Neural cell (in vitro differentiated cells): ENCODE measurements around the gene PLCD1. TPM values are rescaled to one million over a fixed set of nuclear protein-coding genes. Genes with fewer than 3 reads are reported as not detected.

Experiments used
- H2AFZ ChIP-seq: fragments of 200-600, 300-800 bp; sonication (generic), shearing (Covaris generic); 2 replicates; pipeline ENCODE4 v1.6.0; 2014; ENCODE audit warnings: low read depth, mild to moderate bottlenecking, antibody characterized with exemption, low read length, moderate library complexity
- H3F3A ChIP-seq: fragments of 200-600 bp; shearing (Covaris generic); 2 replicates; pipeline ENCODE4 v1.6.1; 2016; ENCODE audit warnings: mild to moderate bottlenecking, moderate library complexity, mixed read lengths, antibody characterized with exemption, low read length; ENCODE audit not compliant: insufficient read depth, poor library complexity, severe bottlenecking
- H3K27ac ChIP-seq: fragments of 200-600, 300-800 bp; sonication (generic), shearing (Covaris generic); 2 replicates; pipeline ENCODE4 v1.5.1; 2014; ENCODE audit warnings: mild to moderate bottlenecking, low read length, moderate library complexity
- H3K27me3 ChIP-seq: fragments of 300-800, 200-600 bp; sonication (generic), shearing (Covaris generic); 2 replicates; pipeline ENCODE4 v1.6.0; 2014; ENCODE audit warnings: mild to moderate bottlenecking, low read depth, low read length, moderate library complexity; ENCODE audit not compliant: insufficient read depth
- H3K36me3 ChIP-seq: fragments of 300-800, 200-600 bp; sonication (generic), shearing (Covaris generic); 2 replicates; pipeline ENCODE4 v1.5.1; 2014; ENCODE audit warnings: mild to moderate bottlenecking, antibody characterized with exemption, low read length, moderate library complexity; ENCODE audit not compliant: insufficient read depth
- H3K4me2 ChIP-seq: fragments of 300-800, 200-600 bp; sonication (generic), shearing (Covaris generic); 2 replicates; pipeline ENCODE4 v1.6.0; 2014; ENCODE audit warnings: mild to moderate bottlenecking, low read length
- H3K4me3 ChIP-seq: fragments of 300-800, 200-600 bp; sonication (generic), shearing (Covaris generic); 2 replicates; pipeline ENCODE4 v1.5.1; 2014; ENCODE audit warnings: mild to moderate bottlenecking, low read length, moderate library complexity
- H3K79me2 ChIP-seq: fragments of 200-600 bp; shearing (Covaris generic); replicated peaks from 2 replicates; pipeline ENCODE4 v1.6.0; 2014; ENCODE audit warnings: mild to moderate bottlenecking, low read length, moderate library complexity; ENCODE audit not compliant: insufficient read depth
- H3K9ac ChIP-seq: fragments of 300-800, 200-600 bp; sonication (generic), shearing (Covaris generic); 2 replicates; pipeline ENCODE4 v1.6.1; 2016; ENCODE audit warnings: mild to moderate bottlenecking, low read length, mixed read lengths
- H3K9me2 ChIP-seq: fragments of 200-600 bp; shearing (Covaris generic); 2 replicates; pipeline ENCODE4 v1.6.1; 2016; ENCODE audit warnings: mild to moderate bottlenecking, low read length, mixed read lengths; ENCODE audit not compliant: insufficient read depth
- H3K9me3 ChIP-seq: fragments of 200-600, 300-800 bp; sonication (generic), shearing (Covaris generic); 2 replicates; pipeline ENCODE4 v1.6.1; 2016; ENCODE audit warnings: mild to moderate bottlenecking, mixed run types, low read length, moderate library complexity, mixed read lengths
- H4K20me1 ChIP-seq: fragments of 200-600 bp; shearing (Covaris generic); 2 replicates; pipeline ENCODE4 v1.6.1; 2016; ENCODE audit warnings: mild to moderate bottlenecking, mixed run types; ENCODE audit not compliant: insufficient read depth
- CTCF ChIP-seq: fragments of 450-650 bp; IDR thresholded peaks from 2 replicates; pipeline ENCODE4 v1.5.1; 2014; ENCODE audit warnings: antibody characterized with exemption, mild to moderate bottlenecking, moderate library complexity; ENCODE audit not compliant: poor library complexity, severe bottlenecking
- EP300 ChIP-seq: fragments of 450-650 bp; conservative IDR thresholded peaks from 2 replicates; pipeline ENCODE4 v1.6.1; 2014; ENCODE audit warnings: antibody characterized with exemption, mild to moderate bottlenecking, moderate library complexity; ENCODE audit not compliant: poor library complexity, severe bottlenecking
- EZH2 ChIP-seq: fragments of 200-600, 300-800 bp; shearing (Covaris generic), sonication (generic); IDR thresholded peaks from 2 replicates; pipeline ENCODE4 v1.6.1; 2014; ENCODE audit warnings: antibody characterized with exemption, low read length, borderline replicate concordance, mild to moderate bottlenecking; ENCODE audit not compliant: insufficient read depth, poor library complexity, severe bottlenecking
- POLR2AphosphoS5 ChIP-seq: IDR thresholded peaks from 2 replicates; pipeline ENCODE4 v1.6.1; 2012
- RAD21 ChIP-seq: fragments of 450-650 bp; conservative IDR thresholded peaks from 2 replicates; pipeline ENCODE4 v1.6.1; 2014; ENCODE audit warnings: antibody characterized with exemption, mild to moderate bottlenecking, moderate library complexity
- REST ChIP-seq: IDR thresholded peaks from 2 replicates; pipeline ENCODE4 v1.6.1; 2012; ENCODE audit warnings: borderline replicate concordance
- SMC3 ChIP-seq: fragments of 450-650 bp; conservative IDR thresholded peaks from 2 replicates; pipeline ENCODE4 v1.6.1; 2014; ENCODE audit warnings: antibody characterized with exemption, mild to moderate bottlenecking, moderate library complexity; ENCODE audit not compliant: poor library complexity
- TAF1 ChIP-seq: IDR thresholded peaks from 2 replicates; pipeline ENCODE4 v1.6.1; 2012; ENCODE audit warnings: low read depth
- polyA plus RNA-seq: library from polyadenylated mRNA; depleted of rRNA; stranded (reverse); fragments of >200 nt; gene quantifications from 2 replicates; pipeline ENCODE4 v1.2.3, GENCODE V29; 2014

PLCD1 gene
- polyA plus RNA-seq, 1 donor from 2014 or later: 4.6 TPM

GRCh38 chr3:37990527-37990926 lies 38.9 kb downstream of the PLCD1 start, which contains the start of gene VILL:
Gene VILL (plus strand): TSS chr3:37990786. CDS start chr3:37993673, 2,887 bp downstream.
- H3K27me3 ChIP-seq: no peaks in the 10 kb centered on the region
- no peak within 1 kb of the TSS for H2AFZ ChIP-seq
- H3K36me3 ChIP-seq: no peaks in the 10 kb centered on the region
- no peak within 1 kb of the TSS for H3K4me2 ChIP-seq
- no peak for TF ChIP-seq CTCF
- TF ChIP-seq SMC3: no peak
- H3K79me2 ChIP-seq: no peaks in the 10 kb centered on the region
- no peaks in the 10 kb centered on the region for H4K20me1 ChIP-seq
- no peaks in the 10 kb centered on the region for H3F3A ChIP-seq
- no peak within 1 kb of the TSS for H3K4me3 ChIP-seq
- no peaks in the 10 kb centered on the region for H3K9me3 ChIP-seq
- H3K9me2 ChIP-seq: no peaks in the 10 kb centered on the region
- H3K27ac ChIP-seq: no peak within 1 kb of the TSS
- H3K9ac ChIP-seq: no peak within 1 kb of the TSS

- TF ChIP-seq EZH2 (no peak), EP300 (no peak), RAD21 (no peak), POLR2AphosphoS5 (no peak), TAF1 (no peak), SMC3 (no peak), CTCF (no peak), REST (no peak)
- no peaks in the 10 kb centered on the region for H3K9me2 ChIP-seq
- no peak overlapping the region for H3K4me2 ChIP-seq
- H3K27me3 ChIP-seq: no peaks in the 10 kb centered on the region
- no peak overlapping the region for H3K9ac ChIP-seq
- H3F3A ChIP-seq: no peaks in the 10 kb centered on the region
- no peak overlapping the region for H3K4me3 ChIP-seq
- no peak overlapping the region for H2AFZ ChIP-seq
- no peaks in the 10 kb centered on the region for H4K20me1 ChIP-seq
- H3K27ac ChIP-seq: no peak overlapping the region
- no peaks in the 10 kb centered on the region for H3K9me3 ChIP-seq
- no peaks in the 10 kb centered on the region for H3K36me3 ChIP-seq
- no peaks in the 10 kb centered on the region for H3K79me2 ChIP-seq
Measured at GRCh38 chr3:37989821-37990480, 39.5 kb downstream of the PLCD1 start.
